PC-3 (cell line): ENCODE measurements around the gene ARHGAP6. TPM values are rescaled to one million over a fixed set of nuclear protein-coding genes. Genes with fewer than 3 reads are reported as not detected.

Experiments used
- ATAC-seq: fragments of 200-7000 bp; cut with Tn5 transposase; 2 replicates; pipeline ENCODE4 v1.9.1; 2020; ENCODE audit warnings: mild to moderate bottlenecking, moderate library complexity
- BruUV-seq: library from RNA; stranded (reverse); fragments of 400-500 nt; replicated peaks from 2 replicates; lab custom pipeline; 2021; lab: Mats Ljungman, UMichigan
- CTCF ChIA-PET: fragments of 300-600 bp; sonication (Branson Sonifier 250); formaldehyde crosslinking; loops from one replicate; lab custom pipeline; 2022; ENCODE audit warnings: antibody characterized with exemption; lab: Charles Lee
- POLR2A ChIA-PET: fragments of 300-600 bp; sonication (Branson Sonifier 250); formaldehyde crosslinking; loops from one replicate; lab custom pipeline; 2022; ENCODE audit warnings: antibody characterized with exemption; ENCODE audit not compliant: unreplicated experiment; lab: Charles Lee
- DNase-seq: peaks from one replicate; pipeline ENCODE4 v3.0.0-alpha.2; 2015
- H2AFZ ChIP-seq: fragments of 300-600 bp; sonication (generic); 2 replicates; pipeline ENCODE4 v1.6.0; 2016; ENCODE audit warnings: antibody characterized with exemption, low read length
- H3F3A ChIP-seq: fragments of 300-600 bp; sonication (generic); one replicate; pipeline ENCODE4 v1.6.0; 2017; ENCODE audit warnings: antibody characterized with exemption, low read length, control low read depth, mild to moderate bottlenecking; ENCODE audit not compliant: unreplicated experiment
- H3K27ac ChIP-seq: fragments of 300-600 bp; sonication (generic); 2 replicates; pipeline ENCODE4 v1.5.1; 2016; ENCODE audit warnings: mild to moderate bottlenecking, low read length
- H3K27me3 ChIP-seq: fragments of 300-600 bp; sonication (generic); 2 replicates; pipeline ENCODE4 v1.6.1; 2016; ENCODE audit warnings: low read length, mixed read lengths
- H3K36me3 ChIP-seq: fragments of 300-600 bp; sonication (generic); 2 replicates; pipeline ENCODE4 v1.6.1; 2016; ENCODE audit warnings: low read depth, mixed run types, low read length, mixed read lengths
- H3K4me1 ChIP-seq: fragments of 300-600 bp; sonication (generic); 2 replicates; pipeline ENCODE4 v1.5.1; 2016; ENCODE audit warnings: low read length; ENCODE audit not compliant: insufficient read depth
- H3K4me2 ChIP-seq: fragments of 300-600 bp; sonication (generic); 2 replicates; pipeline ENCODE4 v1.6.0; 2016; ENCODE audit warnings: low read length
- H3K4me3 ChIP-seq: fragments of 300-600 bp; sonication (generic); 2 replicates; pipeline ENCODE4 v1.5.1; 2016; ENCODE audit warnings: mild to moderate bottlenecking, low read length, mixed read lengths
- H3K79me2 ChIP-seq: fragments of 300-600 bp; sonication (generic); 2 replicates; pipeline ENCODE4 v1.6.1; 2017; ENCODE audit warnings: low read length, mixed read lengths
- H3K9ac ChIP-seq: fragments of 300-600 bp; sonication (generic); 2 replicates; pipeline ENCODE4 v1.6.0; 2016; ENCODE audit warnings: mild to moderate bottlenecking, low read length
- H3K9me2 ChIP-seq: fragments of 300-600 bp; sonication (generic); replicated peaks from 2 replicates; pipeline ENCODE4 v1.6.1; 2016; ENCODE audit warnings: mixed run types, low read length, mixed read lengths
- H3K9me3 ChIP-seq: fragments of 300-600 bp; sonication (generic); 2 replicates; pipeline ENCODE4 v1.6.1; 2016; ENCODE audit warnings: low read length, mixed read lengths
- H4K20me1 ChIP-seq: fragments of 300-600 bp; sonication (generic); 2 replicates; pipeline ENCODE4 v1.6.1; 2016; ENCODE audit warnings: low read length, mixed read lengths
- EZH2 ChIP-seq: fragments of 300-600 bp; sonication (generic); IDR thresholded peaks from one replicate; pipeline ENCODE4 v1.6.1; 2017; ENCODE audit warnings: antibody characterized with exemption, mild to moderate bottlenecking, low read length; ENCODE audit not compliant: unreplicated experiment
- EZH2phosphoT487 ChIP-seq: fragments of 300-600 bp; sonication (generic); IDR thresholded peaks from 2 replicates; pipeline ENCODE4 v1.6.1; 2018; ENCODE audit warnings: mild to moderate bottlenecking, antibody characterized with exemption, low read length, borderline replicate concordance
- intact Hi-C: fragments of 100-400 bp; cut with micrococcal nuclease; formaldehyde crosslinking; loops from 2 replicates; pipeline ENCODE4 v1.9.0; 2023
- total RNA-seq: library from RNA; depleted of rRNA; stranded (reverse); fragments of >200 nt; gene quantifications from 2 replicates; pipeline ENCODE4 v1.2.3, GENCODE V29; 2014
- TF ChIP-seq, protein P1 (sequence below): fragments of 300-600 bp; sonication (generic); conservative IDR thresholded peaks from 2 replicates; pipeline ENCODE4 v1.5.1; 2017; ENCODE audit warnings: antibody characterized with exemption, low read depth, mild to moderate bottlenecking, low read length

The ARHGAP6 gene
- total RNA-seq, 1 experiment from 2014 or later = 2.8 TPM

DNA sequence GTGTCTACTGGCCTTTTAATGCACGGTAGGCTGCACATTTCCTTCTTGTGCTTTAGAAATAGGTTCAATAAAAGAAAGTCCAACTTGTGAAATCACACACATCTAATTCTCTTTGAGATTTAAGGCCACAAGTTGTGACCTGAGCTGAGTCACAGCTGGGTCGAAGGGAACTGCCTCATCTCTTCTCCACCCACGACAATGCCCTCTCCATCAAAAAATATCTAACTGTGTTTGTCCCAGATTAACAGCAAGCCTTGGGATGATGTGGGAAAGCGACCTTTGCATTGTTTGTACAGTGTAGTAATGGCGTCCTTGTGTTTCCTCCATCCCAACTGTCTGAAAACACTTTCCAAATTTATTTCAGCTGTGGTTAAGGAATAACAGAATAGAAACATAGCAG lies 203.6 kb downstream of the ARHGAP6 start:
- ChIA-PET CTCF (no interaction called here), POLR2A (no interaction called here)
- H3F3A ChIP-seq = peaks cover 5% of the 10 kb centered on the region
- no peaks in the 10 kb centered on the region for H4K20me1 ChIP-seq
- intact Hi-C loops = loop anchor here (5.0 kb wide), 2 partner anchors 80 to 295 kb away; partner anchors contain the start of gene MSL3
- H3K9me3 ChIP-seq = no peaks in the 10 kb centered on the region
- H3K27me3 ChIP-seq = no peaks in the 10 kb centered on the region
- no peaks in the 10 kb centered on the region for H3K9me2 ChIP-seq
- BruUV-seq = no TSS peak
- no peaks in the 10 kb centered on the region for H3K79me2 ChIP-seq
- no peak for DNase-seq
- H3K9ac ChIP-seq = no peak overlapping the region
- ATAC-seq = no peak
- TF ChIP-seq, protein P1, sequence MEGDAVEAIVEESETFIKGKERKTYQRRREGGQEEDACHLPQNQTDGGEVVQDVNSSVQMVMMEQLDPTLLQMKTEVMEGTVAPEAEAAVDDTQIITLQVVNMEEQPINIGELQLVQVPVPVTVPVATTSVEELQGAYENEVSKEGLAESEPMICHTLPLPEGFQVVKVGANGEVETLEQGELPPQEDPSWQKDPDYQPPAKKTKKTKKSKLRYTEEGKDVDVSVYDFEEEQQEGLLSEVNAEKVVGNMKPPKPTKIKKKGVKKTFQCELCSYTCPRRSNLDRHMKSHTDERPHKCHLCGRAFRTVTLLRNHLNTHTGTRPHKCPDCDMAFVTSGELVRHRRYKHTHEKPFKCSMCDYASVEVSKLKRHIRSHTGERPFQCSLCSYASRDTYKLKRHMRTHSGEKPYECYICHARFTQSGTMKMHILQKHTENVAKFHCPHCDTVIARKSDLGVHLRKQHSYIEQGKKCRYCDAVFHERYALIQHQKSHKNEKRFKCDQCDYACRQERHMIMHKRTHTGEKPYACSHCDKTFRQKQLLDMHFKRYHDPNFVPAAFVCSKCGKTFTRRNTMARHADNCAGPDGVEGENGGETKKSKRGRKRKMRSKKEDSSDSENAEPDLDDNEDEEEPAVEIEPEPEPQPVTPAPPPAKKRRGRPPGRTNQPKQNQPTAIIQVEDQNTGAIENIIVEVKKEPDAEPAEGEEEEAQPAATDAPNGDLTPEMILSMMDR = no peak
- no peak for TF ChIP-seq EZH2
- TF ChIP-seq EZH2phosphoT487 = no peak
- no peak overlapping the region for H3K4me2 ChIP-seq
- peaks cover 31% of the 10 kb centered on the region for H3K4me1 ChIP-seq
- H2AFZ ChIP-seq = no peak overlapping the region
- H3K36me3 ChIP-seq = no peaks in the 10 kb centered on the region
- H3K27ac ChIP-seq = no peak overlapping the region
- no peak overlapping the region for H3K4me3 ChIP-seq

DNA sequence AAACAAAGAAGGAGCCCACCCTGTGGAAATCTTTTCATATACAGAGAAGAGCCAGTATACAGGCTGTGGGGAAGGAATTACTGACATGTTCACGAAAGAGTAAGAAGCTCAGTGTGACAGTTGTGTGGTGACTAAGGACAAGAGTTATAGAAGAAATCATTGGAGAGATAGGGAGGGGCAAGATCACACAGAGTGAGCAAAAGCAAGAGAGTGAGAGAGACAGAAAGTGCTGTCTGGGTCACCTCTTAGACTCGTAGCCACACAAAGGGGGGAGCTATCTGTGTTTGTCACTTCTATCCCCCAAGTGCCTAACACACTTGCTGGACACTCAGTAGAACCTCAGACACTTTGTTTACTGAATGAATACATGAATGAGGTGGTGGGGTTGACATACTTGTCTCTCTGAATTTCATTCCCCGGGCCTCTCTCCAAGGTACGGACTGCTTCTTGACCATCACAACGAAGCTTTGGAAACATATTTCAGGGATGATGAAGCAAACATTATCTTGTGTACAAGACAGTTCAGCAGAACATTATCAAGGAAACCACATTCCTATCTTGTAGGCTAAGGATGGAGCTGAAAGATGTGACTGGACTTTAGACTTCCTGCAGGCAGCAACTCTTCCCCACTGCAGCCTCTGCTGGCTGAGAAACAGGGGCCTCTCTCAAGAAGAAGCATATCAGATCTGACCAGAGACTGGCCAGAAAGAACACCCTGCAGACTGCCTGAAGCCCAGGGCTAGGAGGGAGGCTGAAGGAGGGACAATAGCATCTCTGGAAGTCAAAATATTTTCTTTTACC lies 204.3 kb downstream of the ARHGAP6 start:
- DNase-seq = no peak
- BruUV-seq = no TSS peak
- Histone ChIP-seq H3K27me3 (no peaks in the 10 kb centered on the region), H3K9ac (no peak overlapping the region), H3K79me2 (no peaks in the 10 kb centered on the region), H3K4me2 (no peak overlapping the region), H3K9me3 (no peaks in the 10 kb centered on the region), H4K20me1 (no peaks in the 10 kb centered on the region), H3F3A (peaks cover 5% of the 10 kb centered on the region), H3K36me3 (no peaks in the 10 kb centered on the region), H3K4me1 (peaks cover 24% of the 10 kb centered on the region), H2AFZ (no peak overlapping the region), H3K4me3 (no peak overlapping the region), H3K9me2 (no peaks in the 10 kb centered on the region), H3K27ac (no peak overlapping the region)
- CTCF ChIA-PET = no interaction called here
- ATAC-seq = no peak
- intact Hi-C loops = loop anchor here (5.0 kb wide), 2 partner anchors 79 to 296 kb away; partner anchors contain the start of gene MSL3
- TF ChIP-seq, protein P1 = no peak
- TF ChIP-seq EZH2 = no peak
- TF ChIP-seq EZH2phosphoT487 = no peak
- POLR2A ChIA-PET = no interaction called here

DNA sequence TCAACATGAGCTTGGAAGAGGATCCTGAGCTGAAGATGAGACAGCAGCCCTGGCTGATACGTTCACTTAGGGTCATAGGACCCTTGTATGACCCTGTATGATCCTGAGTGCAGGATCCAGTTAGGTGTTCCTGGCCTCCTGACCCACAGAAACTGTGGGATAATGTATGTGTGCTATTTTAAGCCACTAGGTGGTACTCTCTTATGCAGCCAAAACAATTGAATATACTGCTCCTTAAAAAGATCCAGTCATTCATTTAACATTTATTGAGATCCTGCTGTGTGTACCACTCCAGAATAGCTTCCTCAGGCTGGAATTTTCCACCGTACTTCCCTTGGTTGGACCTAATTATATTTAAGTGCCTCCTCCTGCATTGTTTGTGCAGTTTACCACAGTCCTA lies 205.4 kb downstream of the ARHGAP6 start:
- intact Hi-C loops = loop anchor here (1.0 to 5.0 kb wide), 4 partner anchors 71 to 316 kb away; partner anchors contain the start of gene MSL3
- POLR2A ChIA-PET = no interaction called here
- no peak overlapping the region for H3K4me3 ChIP-seq
- no peaks in the 10 kb centered on the region for H3F3A ChIP-seq
- H4K20me1 ChIP-seq = no peaks in the 10 kb centered on the region
- CTCF ChIA-PET = interaction anchor here (0.6 kb wide), 2 partner anchors 36 to 44 kb away, joined by 3 to 4 read pairs; no protein-coding TSS in a partner anchor
- H3K27me3 ChIP-seq = no peaks in the 10 kb centered on the region
- H3K79me2 ChIP-seq = no peaks in the 10 kb centered on the region
- no peak overlapping the region for H3K4me2 ChIP-seq
- ATAC-seq (peak; percentile 67), DNase-seq (peak; percentile 41)
- no peak overlapping the region for H3K27ac ChIP-seq
- H3K9ac ChIP-seq = no peak overlapping the region
- H3K36me3 ChIP-seq = no peaks in the 10 kb centered on the region
- H3K9me2 ChIP-seq = no peaks in the 10 kb centered on the region
- TF ChIP-seq, protein P1 = peak; percentile 62
- TF ChIP-seq EZH2phosphoT487 = no peak
- TF ChIP-seq EZH2 = no peak
- no TSS peak for BruUV-seq
- H2AFZ ChIP-seq = no peak overlapping the region
- H3K9me3 ChIP-seq = no peaks in the 10 kb centered on the region
- H3K4me1 ChIP-seq = peaks cover 14% of the 10 kb centered on the region
